ENCODE data around the gene BCAS3.

DNA sequence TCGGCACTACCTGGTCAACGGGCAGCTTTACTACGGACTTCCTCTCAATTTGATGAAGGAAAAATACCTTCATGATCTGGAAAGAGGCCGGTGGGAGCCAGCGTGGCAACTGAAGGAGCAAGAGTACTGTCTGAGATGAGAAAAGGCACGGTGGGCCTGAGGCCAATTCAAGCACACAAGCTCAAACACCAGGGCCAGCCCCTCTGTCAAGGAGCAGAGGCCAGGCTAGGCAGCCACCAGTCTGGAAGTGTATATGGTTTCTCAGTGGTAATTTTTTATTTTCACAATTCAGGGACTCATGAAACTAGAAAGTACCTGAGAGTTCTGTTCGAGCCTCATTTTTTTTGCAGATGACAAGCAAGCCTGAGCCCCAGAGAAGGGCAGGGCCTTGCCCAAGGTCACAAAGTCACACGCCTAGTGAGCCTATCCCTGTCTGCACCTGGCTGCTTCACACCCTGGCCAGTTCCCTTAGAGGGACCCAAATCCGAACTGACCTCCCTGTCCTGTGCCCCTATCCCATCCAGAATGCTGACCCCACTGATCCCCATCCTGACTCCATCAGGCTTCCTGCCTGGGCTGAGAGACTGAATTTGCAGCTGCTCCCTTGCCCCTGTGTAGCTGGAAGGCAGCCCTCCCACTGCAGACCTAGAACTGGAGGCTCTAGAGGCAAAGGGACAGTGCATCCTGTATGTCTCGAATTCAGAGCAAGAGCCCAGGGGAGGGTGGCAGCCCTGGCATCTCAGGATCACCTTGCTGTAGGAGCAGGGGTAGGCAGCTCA, 717.2 kb downstream of the BCAS3 start:
- TF ChIP-seq, protein P1, sequence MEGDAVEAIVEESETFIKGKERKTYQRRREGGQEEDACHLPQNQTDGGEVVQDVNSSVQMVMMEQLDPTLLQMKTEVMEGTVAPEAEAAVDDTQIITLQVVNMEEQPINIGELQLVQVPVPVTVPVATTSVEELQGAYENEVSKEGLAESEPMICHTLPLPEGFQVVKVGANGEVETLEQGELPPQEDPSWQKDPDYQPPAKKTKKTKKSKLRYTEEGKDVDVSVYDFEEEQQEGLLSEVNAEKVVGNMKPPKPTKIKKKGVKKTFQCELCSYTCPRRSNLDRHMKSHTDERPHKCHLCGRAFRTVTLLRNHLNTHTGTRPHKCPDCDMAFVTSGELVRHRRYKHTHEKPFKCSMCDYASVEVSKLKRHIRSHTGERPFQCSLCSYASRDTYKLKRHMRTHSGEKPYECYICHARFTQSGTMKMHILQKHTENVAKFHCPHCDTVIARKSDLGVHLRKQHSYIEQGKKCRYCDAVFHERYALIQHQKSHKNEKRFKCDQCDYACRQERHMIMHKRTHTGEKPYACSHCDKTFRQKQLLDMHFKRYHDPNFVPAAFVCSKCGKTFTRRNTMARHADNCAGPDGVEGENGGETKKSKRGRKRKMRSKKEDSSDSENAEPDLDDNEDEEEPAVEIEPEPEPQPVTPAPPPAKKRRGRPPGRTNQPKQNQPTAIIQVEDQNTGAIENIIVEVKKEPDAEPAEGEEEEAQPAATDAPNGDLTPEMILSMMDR (conservative IDR thresholded peaks at IDR 0.05): no peak
- TF ChIP-seq ZFX (IDR thresholded peaks at IDR 0.05): no peak

All from C4-2B (cell line).